ENCODE data around the gene STPG2.
"Not testable (repeated sequence)": the region's sequence is repeated elsewhere in the genome, so short reads cannot be mapped to it uniquely, and the experiment has no call there.

The STPG2 gene

GRCh38 chr4:97558204-97558778 is 585.0 kb downstream of the STPG2 start:
- H3K27ac ChIP-seq, result no peak overlapping the region
- H3K4me3 ChIP-seq, result no peak overlapping the region

GRCh38 chr4:97550637-97551036 is 592.6 kb downstream of the STPG2 start:
- not testable (repeated sequence) for H3K4me3 ChIP-seq, H3K27ac ChIP-seq

- Histone ChIP-seq H3K4me3 (no peak overlapping the region), H3K27ac (no peak overlapping the region)
Measured at GRCh38 chr4:97548943-97549583, 594.2 kb downstream of the STPG2 start.

GRCh38 chr4:97548186-97548585 is 595.1 kb downstream of the STPG2 start:
- H3K4me3 ChIP-seq, result no peak overlapping the region
- no peak overlapping the region for H3K27ac ChIP-seq

- no peak overlapping the region for H3K4me3 ChIP-seq
- no peak overlapping the region for H3K27ac ChIP-seq
Measured at GRCh38 chr4:97531351-97531750, 611.9 kb downstream of the STPG2 start.

GRCh38 chr4:97530676-97531075 is 612.6 kb downstream of the STPG2 start:
- H3K27ac ChIP-seq, result no peak overlapping the region
- no peak overlapping the region for H3K4me3 ChIP-seq

- no peak overlapping the region for H3K27ac ChIP-seq
Measured at GRCh38 chr4:97525236-97525635, 618.0 kb downstream of the STPG2 start.

GRCh38 chr4:97517939-97518338 is 625.3 kb downstream of the STPG2 start:
- Histone ChIP-seq H3K27ac (no peak overlapping the region), H3K4me3 (no peak overlapping the region)

More at GRCh38 chr4:97525236-97525635, 618.0 kb downstream of the STPG2 start:
- no peak overlapping the region for H3K4me3 ChIP-seq

GRCh38 chr4:97513917-97514316 is 629.4 kb downstream of the STPG2 start:
- H3K4me3 ChIP-seq, result no peak overlapping the region
- no peak overlapping the region for H3K27ac ChIP-seq
